NCI-H510A (cell line): ENCODE measurements around the gene LRRC8E.
"Not testable (repeated sequence)": the region's sequence is repeated elsewhere in the genome, so short reads cannot be mapped to it uniquely, and the experiment has no call there.

Experiments used
- DNase-seq: peaks from one replicate; lab custom pipeline; 2025; lab: John Stamatoyannopoulos, UW

Gene LRRC8E

DNA sequence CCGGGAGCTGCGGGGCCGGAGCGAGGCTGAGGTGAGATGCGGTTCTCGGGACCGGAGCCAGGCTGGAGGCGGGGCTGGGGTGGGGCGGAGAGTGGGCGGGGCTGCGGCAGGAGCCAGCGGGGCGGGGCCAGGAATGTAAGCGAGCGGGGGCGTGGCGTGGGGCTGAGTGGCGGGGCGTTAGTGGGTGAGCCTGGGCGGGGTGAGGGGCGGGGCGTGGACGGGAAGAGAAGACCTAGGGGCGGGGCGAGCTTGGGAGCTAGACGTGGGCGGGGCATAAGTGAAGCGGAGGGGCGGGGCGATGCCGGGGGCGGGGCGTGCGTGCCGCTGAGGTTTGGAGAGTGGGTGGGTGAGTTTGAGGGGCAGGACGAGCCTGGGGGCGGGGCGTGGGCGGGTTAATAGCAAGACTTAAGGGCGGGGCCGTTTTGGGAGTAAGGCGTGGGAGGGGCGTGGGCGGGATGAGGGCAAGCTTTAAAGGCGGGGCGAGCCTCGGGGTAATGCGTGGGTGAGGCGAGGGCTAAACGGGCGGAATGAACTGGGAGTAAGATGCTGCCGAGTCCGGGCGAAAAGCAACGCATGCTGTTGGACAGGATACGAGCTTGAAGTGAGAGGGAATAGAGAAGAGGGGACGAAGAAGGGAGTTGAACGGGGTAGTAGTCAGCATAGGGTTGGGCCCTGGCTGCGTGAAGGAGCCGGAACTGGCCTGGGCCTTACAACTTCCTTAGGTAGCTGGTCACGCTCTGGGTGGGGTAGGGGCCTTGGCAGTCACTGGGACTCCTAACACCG is 32.4 kb downstream of the LRRC8E start:
- DNase-seq: peak; percentile 99

GRCh38 chr19:7921302-7921966 is 33.1 kb downstream of the LRRC8E start:
- DNase-seq: no peak

DNA sequence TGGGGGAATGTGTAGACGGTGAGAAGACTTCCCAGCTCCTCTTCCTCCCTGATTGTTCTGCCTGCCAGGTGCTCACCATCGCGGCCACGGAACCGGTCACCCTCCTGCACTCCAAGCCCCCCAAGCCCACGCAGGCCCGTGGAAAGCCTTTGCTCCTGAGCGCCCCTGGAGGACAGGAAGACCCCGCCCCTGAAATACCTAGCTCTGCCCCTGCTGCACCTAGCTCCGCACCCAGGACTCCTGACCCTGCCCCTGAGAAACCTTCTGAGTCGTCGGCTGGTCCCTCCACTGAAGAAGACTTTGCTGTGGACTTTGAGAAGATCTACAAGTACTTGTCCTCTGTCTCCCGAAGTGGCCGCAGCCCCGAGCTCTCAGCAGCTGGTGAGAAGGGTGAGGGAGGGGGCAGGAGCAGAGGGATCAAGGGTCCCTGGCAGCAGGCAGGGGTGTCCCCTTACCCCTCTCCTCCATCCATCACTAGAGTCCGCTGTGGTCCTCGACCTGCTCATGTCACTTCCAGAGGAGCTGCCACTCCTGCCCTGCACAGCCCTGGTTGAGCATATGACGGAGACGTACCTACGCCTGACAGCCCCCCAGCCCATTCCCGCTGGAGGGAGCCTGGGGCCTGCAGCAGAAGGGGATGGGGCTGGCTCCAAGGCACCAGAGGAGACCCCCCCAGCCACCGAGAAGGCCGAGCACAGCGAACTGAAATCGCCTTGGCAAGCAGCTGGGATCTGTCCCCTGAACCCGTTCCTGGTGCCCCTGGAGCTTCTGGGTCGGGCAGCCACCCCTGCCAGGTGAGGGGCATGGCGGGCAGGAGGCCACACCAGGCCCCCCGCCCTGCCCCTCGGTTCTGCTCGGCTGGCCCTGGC is 33.9 kb downstream of the LRRC8E start:
- no peak for DNase-seq

GRCh38 chr19:7922836-7923195 is 34.5 kb downstream of the LRRC8E start:
- DNase-seq: no peak

DNA sequence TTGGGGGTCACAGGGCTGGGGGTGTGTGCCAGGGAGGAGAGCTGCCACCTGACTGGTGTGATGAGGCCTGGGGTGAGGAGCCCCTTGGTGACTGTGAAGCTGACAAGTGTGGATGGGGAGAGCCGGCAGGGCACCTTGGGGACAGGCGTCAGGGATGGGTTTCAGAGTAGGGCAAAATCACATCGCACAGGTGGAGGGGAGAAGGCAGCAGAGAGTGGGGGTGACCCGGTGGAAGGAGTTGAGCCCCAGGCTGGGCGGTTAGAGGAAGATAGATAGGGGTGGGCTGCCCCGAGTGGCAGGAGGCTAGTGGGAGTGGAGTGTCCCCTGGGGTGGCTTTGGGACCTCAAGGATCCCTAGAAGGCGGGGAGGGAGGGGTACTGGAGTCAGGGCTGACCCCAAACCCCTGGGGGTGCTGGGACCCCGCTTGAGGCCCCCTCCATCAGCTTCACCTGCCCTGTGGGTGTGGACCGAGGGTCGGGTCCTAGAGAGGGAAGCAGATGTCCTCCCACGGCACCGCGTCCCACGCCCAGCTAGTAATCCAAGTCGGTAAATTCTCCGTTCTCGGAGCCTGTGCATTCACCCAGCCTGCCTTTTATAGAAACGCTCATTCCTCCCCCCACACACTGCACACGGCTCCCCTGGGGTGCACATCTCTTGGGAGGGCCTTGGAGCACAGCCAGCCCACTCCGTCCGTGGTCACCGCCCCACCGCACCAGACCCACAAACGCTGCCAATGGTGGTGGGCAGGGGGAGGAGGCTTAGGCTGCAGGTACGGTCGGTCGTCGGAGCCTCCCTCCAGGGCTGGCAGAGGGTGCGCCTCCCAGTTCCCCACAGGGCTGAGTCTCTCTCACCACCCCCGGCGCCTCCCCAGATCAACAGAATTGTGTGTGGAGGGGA is 35.2 kb downstream of the LRRC8E start:
- DNase-seq: no peak

GRCh38 chr19:7924241-7924640 is 35.9 kb downstream of the LRRC8E start:
- no peak for DNase-seq

- DNase-seq: no peak
Measured at GRCh38 chr19:7924651-7925170, 36.4 kb downstream of the LRRC8E start.

GRCh38 chr19:7925171-7925851 is 37.0 kb downstream of the LRRC8E start:
- DNase-seq: peak; percentile 58

DNA sequence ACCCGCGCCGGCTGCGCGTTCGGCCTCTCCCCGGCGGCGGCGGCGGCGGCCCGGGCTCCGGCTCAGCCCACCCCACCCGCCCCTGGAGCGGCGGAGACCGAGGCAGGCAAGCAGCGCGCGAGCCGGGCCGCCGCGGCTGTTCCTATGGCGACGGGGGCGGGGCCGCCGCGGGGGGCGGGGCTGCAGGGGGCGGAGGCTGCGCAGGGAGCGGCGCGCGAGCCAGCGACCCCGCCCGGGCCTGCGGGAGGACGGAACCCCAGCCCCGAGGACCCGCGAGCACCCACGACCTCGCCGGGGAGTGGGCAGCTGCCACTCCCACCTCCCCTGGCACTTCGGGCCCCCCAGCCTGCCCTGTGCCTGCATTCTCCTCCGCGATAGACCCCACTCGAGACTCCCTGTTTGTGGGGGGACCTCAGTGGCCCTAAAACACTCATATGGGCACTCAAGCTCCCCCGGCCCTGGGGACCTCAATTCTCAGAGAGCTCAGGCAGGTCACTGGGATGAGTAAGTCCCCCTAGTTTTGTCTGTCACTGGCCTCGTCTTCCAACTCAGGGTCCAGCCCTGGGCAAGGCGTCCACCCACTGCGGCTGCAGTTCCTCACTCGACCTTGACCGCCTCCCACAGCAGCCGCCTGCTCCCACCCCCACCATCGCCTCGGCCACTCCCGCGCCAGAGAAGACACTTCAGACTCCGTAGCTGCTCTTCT is 37.9 kb downstream of the LRRC8E start, which contains the start of gene CTXN1:
Gene CTXN1, minus strand, starts transcription at position 115 of the 706 bp plus-strand sequence. CDS start 597 bp downstream, outside the sequence.
- peak; percentile 50 for DNase-seq

DNA sequence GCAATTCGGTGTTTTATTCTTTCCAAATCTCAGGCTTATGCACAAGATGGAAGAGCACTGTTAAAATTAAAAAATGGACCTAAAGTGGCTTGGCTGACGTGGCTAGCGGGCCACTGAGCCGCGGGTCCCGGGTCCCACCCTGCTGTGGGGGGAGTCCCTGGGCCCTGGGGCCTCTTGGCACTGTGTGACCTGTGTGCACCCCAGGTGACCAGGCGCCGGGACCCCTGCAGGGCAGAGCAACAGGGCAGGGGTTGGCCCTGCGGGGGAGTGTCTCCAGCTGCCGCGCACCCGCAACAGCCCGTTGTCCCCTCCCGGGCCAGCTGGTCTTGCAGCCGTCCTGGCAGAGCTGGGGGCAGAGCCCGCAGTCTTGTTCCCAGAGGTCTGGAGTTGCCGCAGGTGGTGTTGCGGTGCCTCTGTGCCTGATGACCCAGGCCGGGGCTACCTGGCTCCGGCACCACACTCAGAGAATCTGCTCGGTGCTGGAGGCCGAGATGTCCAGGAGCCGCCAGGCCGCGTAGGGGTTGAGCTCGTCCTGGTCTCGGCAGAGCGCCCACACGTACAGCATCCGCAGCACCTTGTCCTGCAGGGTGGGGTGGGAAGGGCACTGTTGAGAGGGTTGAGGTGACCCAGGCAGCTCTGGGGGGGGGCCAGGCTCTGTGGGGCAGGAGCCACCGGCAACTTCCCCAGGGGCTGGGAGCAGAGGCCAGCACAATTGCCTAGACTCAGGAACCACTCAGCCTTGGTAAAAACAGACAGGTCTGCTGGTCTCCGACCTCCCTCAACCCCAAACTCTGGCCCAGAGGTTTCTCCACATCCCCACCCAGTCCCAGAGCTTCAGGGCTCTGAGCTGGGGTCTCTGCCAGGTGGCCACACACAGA is 38.7 kb downstream of the LRRC8E start:
- DNase-seq: no peak

- DNase-seq: no peak
Measured at GRCh38 chr19:7927605-7928333, 39.5 kb downstream of the LRRC8E start.

- no peak for DNase-seq
Measured at GRCh38 chr19:7928334-7928706, 40.0 kb downstream of the LRRC8E start.

- DNase-seq: no peak
Measured at GRCh38 chr19:7928741-7929701, 40.7 kb downstream of the LRRC8E start.

GRCh38 chr19:7930030-7930429 is 41.7 kb downstream of the LRRC8E start:
- not testable (repeated sequence) for DNase-seq

GRCh38 chr19:7930765-7931164 is 42.5 kb downstream of the LRRC8E start:
- DNase-seq: no peak

DNA sequence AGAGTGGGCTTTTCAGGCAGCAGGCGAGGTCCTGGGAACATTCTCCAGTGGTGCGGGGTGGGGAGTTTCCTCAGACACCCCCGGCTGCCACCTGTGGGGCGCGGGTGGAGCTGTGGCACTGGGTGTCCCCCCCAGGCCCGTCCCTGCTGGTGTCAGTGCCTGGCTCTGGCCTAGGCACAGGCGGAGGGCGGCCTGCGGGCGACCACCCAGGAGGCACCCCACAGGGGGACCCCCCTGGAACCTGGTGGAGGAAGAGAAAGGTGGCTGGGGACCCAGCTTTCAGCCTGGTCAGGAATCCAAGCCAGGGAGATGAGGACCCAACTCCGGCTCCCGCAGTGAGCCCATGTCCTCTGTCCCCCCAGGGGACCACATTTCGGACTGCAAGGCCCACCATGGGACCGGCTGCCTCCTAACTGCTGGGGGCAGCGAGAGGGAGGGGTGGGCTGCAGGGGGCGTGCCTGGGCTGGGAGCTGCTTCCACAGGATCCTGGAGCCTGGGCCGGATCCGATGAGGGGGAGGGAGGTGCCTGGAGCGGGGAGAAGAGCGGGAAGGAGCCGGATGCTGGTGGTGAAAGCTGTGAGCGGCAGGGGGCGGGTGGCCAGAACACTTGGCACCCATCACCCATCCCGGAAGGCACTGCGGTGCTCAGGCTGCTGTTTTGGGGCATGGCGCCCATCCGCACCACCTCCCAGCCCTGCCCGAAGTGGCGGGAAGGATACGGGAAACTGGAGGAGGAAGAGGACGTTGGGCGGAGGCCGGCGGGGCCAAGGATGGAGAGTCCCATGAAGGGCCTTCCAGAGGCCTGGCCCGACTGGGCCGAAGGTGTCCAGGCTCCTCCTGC is 43.1 kb downstream of the LRRC8E start:
- DNase-seq: no peak
